ENCODE results near the gene PPOX.

The PPOX gene

DNA sequence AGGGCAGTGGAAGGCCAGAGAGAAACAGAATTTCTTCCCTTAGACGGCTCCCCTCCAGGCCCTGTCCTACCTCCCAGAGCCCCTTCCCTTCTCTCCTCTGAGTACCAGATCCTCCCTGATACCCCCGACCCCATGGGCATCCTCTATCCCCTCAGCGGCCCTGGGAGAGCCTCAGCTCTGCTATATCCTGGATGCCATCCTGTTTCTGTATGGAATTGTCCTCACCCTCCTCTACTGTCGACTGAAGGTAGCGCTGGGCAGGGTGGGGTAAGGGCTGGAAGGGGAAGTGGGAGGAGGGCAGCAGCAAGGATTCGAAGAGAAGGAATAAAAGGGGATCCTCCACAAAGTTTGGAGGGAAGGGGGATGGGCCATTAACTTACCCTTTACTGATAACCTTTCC is 51.6 kb downstream of the PPOX start:
- H3K4me2 ChIP-seq, result peak overlapping the region; percentile 71
- no peak overlapping the region; the same call in 1 of the 2 replicates for H3K4me3 ChIP-seq
- TF ChIP-seq Cebpa-rat (IDR thresholded peaks at IDR 0.05), result no peak
- peaks cover 51% of the 10 kb centered on the region for H3K4me1 ChIP-seq
- H4K20me1 ChIP-seq, result peaks cover 47% of the 10 kb centered on the region
- H3K9me3 ChIP-seq, result no peaks in the 10 kb centered on the region
- no peak overlapping the region for H3K27ac ChIP-seq
- no peak overlapping the region for H3K9ac ChIP-seq
- peaks cover 20% of the 10 kb centered on the region for H3K36me3 ChIP-seq
- peaks cover 44% of the 10 kb centered on the region for H3K27me3 ChIP-seq

DNA sequence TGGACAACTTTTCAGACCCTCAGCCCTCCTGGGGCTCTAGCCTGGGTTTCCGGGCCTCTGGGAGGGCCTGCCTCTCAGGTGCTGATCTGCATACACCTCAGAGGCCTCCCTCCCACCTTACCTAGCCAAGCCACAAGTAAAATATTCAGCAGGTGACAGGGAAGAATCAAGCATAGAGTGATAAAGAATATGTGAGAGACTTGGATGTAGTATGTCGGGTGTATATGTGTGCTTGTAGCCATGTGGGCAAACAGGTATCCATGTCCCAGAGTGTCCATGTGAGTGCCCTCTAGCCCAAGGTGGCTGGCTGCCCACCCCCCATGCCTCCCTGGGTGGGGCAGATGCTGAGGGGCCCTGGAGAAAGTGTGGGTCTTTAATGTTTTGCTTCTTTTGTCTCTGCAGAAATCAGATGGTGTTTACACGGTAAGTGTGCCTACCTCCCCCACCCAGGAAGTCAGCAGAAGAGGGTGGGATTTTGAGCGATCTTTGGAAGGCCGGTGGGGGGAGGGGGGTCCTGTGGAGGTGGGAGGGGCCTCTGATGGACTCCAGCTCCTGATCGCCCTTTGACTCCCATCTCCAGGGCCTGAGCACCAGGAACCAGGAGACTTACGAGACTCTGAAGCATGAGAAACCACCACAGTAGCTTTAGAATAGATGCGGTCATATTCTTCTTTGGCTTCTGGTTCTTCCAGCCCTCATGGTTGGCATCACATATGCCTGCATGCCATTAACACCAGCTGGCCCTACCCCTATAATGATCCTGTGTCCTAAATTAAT is 52.3 kb downstream of the PPOX start:
- Histone ChIP-seq H3K36me3 (peaks cover 13% of the 10 kb centered on the region), H3K27ac (no peak overlapping the region), H3K27me3 (peaks cover 44% of the 10 kb centered on the region), H3K4me2 (peak overlapping the region; percentile 71), H3K4me3 (no peak overlapping the region), H4K20me1 (peaks cover 43% of the 10 kb centered on the region), H3K9ac (no peak overlapping the region), H3K4me1 (peaks cover 51% of the 10 kb centered on the region), H3K9me3 (no peaks in the 10 kb centered on the region)
- no peak for TF ChIP-seq Cebpa-rat (IDR thresholded peaks at IDR 0.05)

GRCh38 chr1:161219078-161219892 is 53.1 kb downstream of the PPOX start:
- no peak overlapping the region for H3K4me3 ChIP-seq
- H3K27me3 ChIP-seq, result peaks cover 44% of the 10 kb centered on the region
- peaks cover 5% of the 10 kb centered on the region for H3K36me3 ChIP-seq
- H3K4me2 ChIP-seq, result peak overlapping the region; percentile 71
- peaks cover 49% of the 10 kb centered on the region for H3K4me1 ChIP-seq
- H4K20me1 ChIP-seq, result peaks cover 38% of the 10 kb centered on the region
- no peak overlapping the region for H3K9ac ChIP-seq
- no peak overlapping the region for H3K27ac ChIP-seq
- H3K9me3 ChIP-seq, result no peaks in the 10 kb centered on the region
- TF ChIP-seq Cebpa-rat (IDR thresholded peaks at IDR 0.05), result no peak

- no peak overlapping the region for H3K4me2 ChIP-seq
- H3K4me1 ChIP-seq, result peaks cover 43% of the 10 kb centered on the region
- no peak for TF ChIP-seq Cebpa-rat (IDR thresholded peaks at IDR 0.05)
- no peaks in the 10 kb centered on the region for H3K9me3 ChIP-seq
- no peaks in the 10 kb centered on the region for H3K36me3 ChIP-seq
- H3K9ac ChIP-seq, result no peak overlapping the region
- peaks cover 32% of the 10 kb centered on the region for H4K20me1 ChIP-seq
- peaks cover 44% of the 10 kb centered on the region for H3K27me3 ChIP-seq
- H3K4me3 ChIP-seq, result no peak overlapping the region
- no peak overlapping the region for H3K27ac ChIP-seq
These were observed 53.8 kb downstream of the PPOX start for GRCh38 chr1:161220002-161220401.
